A204.1 (cell line): Measurements from ENCODE around the gene TIMMDC1.
"Not testable (repeated sequence)": the region's sequence is repeated elsewhere in the genome, so short reads cannot be mapped to it uniquely, and the experiment has no call there.

Experiments
- FAIRE-seq: peaks from 2 replicates; lab custom pipeline; 2012; peaks lifted over from hg19 to GRCh38; lab: Jason Lieb, UNC

The TIMMDC1 gene

DNA sequence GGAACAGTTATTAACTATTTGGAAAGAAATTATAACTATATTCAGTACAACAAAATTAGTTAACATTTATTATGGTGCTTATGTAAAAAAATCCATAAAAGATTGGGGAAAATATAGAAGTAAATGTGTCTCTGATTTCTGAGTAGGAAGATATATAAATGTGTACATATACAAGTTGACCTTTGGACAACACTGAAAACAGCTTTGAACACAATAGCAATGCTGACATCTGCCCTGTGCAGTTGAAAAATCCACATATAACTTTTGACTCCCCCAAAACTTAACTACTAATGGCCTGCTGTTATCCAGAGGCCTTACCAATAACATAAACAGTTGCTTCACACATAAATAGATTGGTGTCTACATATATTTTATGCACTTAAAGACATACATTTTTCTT lies 12.3 kb downstream of the TIMMDC1 start:
- no peak for FAIRE-seq

DNA sequence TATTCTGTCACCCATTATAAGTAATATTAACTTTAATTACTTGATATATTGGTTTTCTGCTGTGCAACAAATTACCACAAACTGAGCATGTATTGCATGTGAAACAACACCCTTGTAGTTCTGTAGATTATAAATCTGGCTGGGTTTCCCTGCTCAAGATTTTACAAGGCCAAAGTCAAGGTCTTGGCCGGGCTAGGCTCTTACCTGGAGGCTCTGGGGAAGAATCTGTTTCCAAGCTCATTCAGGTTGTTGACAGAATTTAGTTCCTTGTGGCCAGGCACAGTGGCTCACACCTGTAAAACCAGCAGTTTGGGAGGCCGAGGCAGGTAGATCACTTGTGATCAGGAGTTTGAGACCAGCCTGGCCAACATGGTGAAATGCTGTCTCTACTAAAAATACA lies 16.3 kb downstream of the TIMMDC1 start:
- FAIRE-seq: no peak

DNA sequence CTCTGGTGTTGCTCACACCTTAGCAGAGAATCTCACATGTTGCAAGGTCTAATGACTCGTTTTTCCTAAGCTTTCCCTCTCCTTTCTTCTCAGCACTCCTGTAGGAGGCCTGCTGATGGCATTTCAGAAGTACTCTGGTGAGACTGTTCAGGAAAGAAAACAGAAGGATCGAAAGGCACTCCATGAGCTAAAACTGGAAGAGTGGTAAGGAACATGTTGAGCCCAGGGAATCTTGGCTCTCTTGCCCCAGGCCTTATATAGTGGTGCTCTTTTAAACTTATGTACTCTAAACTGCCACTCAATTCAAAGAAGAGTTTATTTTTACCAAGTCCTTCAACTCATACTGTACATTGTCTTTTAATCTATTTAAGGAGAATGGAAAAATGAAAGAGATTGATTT lies 18.8 kb downstream of the TIMMDC1 start:
- no peak for FAIRE-seq

DNA sequence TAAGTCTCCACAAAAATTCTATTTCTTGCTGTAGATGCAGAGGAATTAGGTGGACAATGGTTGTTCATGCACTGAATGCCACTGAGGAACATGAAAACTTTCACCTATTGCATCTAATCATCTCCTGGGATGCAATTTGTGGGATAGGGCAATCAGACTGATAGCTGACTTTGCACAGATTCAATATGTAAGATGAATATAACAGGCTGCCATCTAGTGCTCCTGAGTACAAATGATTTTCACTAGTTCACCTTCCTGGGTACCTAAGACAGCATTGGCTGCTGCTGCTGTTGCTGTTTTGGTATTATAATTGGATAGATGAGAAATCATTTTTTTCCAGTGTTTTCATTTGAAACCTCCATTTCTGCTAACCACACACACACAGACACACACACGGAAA lies 19.7 kb downstream of the TIMMDC1 start:
- no peak for FAIRE-seq

DNA sequence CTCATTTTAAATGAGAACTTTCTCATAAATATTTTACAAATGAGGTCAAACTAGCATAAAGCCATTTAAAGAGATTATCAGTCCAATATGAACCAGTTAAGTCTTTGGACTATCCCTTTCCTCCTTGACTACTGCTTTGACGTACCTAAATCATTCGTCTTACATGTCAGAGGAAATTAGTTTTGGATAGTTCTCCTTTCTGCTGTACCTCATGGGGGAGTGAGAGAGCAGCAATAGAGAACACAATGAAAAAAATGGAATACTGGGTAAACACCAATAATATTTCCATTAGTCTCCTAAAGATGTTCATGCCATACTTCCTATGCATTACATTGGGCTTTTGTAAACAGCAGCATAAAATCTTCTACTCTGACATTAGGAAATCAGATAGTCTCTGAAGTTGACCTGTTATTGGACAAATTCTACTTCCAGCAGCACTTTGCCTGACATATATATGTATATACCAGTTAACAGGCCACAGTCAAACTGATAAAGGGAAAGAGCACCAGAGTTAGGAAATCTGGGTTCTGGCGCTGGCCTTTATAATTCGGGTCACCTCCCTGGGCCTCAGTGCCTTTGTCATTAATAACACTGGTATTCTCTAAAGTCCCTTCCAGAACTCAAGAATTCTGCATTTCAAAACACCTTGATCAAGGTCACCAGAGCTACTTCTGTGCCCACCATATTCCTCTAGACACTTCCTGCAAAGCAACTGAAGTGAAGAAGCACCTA lies 26.8 kb downstream of the TIMMDC1 start:
- no peak for FAIRE-seq

DNA sequence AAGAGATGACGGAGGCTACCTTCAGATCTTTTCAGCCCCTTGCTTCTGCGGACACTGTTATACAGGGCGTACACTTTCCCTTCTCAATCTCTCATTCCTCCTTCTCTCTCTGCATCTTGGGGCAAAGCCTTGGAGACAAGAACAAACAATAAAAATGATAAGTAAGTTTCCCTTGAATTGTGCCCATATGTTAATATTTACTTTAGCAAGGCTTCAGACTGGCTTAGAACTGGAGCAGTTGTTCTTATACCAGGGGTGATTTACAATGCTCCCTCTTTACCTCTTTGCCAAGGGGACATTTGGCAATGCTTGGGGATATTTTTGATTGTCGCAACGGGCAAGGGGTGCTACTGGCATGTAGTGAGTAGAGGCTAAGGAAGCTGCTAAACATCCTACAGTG lies 29.4 kb downstream of the TIMMDC1 start:
- no peak for FAIRE-seq

DNA sequence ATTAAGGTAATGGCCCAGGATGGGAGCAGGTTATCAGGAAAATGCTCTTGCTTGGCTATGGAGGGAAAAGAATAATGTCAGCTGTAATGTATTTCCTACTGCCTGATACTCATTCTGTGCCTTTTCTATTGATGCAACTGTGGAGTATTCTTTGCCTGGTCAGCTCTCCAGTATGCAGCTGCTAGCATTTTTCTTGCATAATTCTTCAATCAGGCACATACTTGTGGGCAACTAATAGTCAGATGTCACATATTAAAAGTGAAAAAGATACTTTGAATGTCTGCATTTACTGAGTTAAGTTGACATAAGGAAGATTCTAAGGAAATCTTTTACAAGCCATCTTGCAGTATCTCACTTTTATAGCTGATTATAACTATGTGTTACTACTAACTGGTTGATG lies 31.5 kb downstream of the TIMMDC1 start:
- FAIRE-seq: no peak

DNA sequence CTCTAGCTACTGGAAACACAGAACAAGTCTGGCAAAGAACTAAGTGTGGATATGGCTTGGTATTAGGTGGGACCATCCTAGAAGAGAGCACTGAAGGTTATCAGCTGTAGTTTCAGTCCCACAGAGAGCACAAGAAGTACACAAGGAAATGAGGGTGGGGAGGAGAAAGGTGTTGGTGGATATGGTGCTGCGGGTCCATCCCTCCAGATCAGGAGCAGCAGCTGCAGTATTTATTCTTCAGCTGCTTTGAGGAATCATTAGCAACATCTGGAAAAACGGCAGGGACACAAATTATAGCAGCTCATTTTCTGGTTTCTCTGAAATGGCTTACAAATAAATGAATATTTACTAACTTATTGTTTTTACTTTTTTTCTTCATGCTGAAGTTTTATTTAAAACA lies 32.1 kb downstream of the TIMMDC1 start:
- no peak for FAIRE-seq

DNA sequence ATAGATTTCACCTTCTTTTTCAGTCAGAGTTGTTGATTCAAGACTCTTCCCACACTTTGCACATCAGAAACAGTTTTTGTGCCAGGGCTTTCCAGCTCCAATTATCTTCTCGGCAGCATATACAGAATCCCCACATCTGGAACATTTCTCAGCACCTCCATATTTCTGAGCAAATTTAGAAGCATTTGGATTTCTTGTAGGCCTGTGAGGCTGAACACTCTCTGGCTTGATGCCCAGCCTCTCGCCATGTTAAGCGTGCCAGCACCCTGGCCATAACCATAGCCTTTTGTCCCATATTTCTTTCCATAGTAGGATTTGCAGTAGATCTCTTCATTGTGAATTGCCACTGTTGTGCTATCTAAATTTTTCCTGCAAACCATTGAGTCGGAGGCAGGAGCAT lies 32.8 kb downstream of the TIMMDC1 start:
- FAIRE-seq: no peak

DNA sequence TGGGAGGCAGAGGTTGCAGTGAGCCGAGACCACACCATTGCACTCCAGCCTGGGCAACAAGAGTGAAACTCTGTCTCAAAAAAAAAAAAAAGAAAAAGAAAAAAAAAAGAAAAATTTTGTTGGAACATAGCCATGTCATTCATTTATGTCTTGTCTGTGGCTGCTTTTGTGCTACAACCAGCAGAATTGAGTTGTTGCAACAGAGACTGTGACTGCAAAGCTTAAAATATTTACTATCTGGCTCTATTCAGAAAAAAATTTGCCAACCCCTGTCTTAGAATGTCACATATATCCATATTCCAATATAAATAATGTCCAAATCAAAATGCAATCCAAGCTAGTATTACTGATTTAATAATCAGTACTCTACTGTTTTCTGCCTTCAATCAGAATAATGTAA lies 35.9 kb downstream of the TIMMDC1 start:
- FAIRE-seq: no peak

DNA sequence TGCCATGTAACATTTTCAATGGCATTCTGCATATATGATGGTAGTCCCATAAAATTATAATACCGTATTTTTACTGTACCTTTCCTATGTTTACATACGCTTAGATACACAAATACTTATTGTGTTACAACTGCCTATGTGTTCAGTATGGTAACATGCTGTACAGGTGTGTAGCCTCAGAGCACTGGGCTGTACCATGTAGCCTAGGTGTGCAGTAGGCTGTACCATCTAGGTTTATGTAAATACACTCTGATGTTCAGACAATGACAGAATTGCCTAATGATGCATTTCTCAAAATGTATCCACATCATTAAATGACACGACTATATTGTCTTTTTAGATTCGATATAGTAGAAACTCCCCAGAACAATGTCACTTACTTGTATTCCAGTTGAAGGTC lies 38.4 kb downstream of the TIMMDC1 start:
- FAIRE-seq: no peak

DNA sequence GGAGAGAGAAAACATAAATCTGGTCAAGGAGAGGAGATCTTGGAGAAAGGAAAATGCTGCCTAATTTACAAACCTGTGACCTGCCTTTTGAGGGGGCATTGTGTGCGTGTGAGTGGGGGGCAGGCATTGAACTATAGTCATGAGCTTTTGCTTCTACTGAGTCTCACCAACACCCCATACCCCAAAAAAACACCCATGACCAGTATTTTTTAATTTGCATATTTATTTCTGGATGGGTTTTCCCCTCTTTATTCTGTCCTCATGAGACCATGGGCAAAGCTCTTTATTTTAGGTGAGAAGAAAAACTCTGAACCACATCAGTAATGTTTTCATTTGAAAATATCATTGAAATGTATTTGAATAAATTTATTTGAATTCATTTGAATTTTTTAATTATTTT lies 40.4 kb downstream of the TIMMDC1 start:
- no peak for FAIRE-seq

DNA sequence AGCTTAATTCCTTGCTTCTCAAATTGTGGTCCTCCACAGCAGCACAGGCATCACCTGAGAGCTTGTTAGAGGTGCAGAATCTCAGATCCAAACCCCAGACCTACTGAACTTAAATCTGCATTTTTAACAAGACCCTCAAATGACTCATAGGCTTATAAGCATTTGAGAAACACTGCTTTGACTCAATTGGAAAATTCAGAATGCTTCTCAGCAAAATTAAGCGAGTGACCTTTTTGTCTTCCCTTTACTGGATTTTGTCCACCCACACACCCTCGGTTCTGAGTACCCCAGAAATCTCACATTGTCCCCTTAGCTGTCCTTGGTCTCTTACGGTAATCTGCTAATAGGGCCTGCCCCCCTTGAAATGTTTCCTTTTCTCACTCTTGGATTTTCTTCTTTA lies 43.2 kb downstream of the TIMMDC1 start:
- FAIRE-seq: no peak

DNA sequence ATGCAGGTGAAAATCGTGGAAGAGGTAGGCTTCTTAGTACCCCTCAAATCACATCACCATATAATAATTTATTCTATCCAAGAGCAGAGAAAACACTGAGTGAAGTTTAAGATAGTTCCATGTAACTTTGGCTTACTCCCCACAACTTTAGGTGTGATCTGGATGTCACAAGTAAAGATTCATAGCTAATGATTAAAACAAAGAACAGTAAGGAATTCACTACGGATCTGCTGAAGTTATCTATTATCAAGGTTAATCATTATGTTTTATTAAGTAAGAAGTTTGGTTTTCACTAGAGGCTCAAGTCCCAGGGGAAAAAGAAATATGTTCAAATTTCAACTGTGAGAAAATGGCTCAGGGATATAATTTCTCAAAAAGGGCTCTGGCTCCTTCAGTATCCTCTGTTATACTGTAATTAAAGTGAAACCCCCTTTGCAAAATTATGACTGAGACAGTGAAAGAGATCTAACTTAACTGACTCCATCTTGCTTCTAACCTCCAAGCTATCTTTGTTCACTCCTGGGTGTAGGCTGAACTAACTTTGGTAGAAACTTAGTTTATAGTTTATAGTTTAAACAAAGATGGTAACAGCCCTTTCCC lies 43.9 kb downstream of the TIMMDC1 start:
- FAIRE-seq: no peak

DNA sequence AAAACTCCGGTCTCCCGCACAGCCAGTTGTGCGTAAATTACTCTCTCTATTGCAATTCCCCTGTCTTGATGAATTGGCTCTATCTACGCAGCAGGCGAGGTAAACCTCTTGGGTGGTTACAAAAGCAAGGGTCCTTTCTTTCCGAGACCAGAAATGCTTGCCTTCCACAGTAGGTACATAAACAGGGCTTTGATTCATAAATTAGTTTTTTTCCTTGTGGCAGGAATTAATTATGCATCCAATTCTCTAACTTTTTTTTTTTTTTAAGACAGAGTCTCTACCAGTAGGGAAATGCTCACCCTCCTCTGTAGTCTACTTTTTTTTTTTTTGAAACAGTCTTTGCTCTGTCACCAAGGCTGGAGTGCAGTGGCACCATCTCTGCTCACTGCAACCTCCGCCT lies 44.8 kb downstream of the TIMMDC1 start:
- FAIRE-seq: no peak

DNA sequence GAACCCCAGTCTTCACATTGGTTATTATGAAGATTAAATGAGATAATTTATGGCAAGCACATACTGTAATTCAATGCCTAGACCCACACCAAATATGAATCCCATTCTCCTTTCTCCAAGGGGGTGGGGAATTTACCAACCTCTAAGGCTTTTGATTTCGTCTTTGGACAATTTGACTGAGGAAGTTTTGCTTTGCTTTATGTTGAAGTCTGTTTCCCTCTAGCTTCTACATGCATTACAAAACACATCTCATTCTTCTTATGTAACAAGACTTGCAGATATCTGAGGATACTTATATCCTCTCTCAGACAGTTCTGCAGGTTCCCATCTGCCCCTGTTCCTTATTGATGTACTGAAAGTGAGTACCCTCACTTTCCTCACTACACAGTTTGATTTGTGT lies 48.9 kb downstream of the TIMMDC1 start:
- FAIRE-seq: no peak

DNA sequence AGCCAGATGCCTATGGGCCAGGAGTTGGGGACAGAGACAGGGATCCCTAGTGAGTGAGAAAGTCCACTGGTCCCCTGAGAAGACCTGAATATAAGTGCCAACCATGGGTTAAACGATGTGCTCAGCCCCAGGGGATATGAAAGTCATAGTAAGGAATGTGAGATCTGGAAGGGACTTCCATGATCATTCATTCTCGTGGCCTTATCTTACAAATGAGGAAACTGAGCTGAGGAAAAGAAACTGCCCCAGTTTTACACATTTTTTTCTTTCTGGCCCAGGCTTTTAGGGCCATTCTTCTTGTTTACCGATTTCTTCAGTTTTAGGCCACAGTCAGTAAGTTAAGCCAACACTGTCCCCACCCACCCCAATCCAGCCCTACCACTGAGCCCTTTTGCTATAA lies 50.0 kb downstream of the TIMMDC1 start:
- FAIRE-seq: no peak

DNA sequence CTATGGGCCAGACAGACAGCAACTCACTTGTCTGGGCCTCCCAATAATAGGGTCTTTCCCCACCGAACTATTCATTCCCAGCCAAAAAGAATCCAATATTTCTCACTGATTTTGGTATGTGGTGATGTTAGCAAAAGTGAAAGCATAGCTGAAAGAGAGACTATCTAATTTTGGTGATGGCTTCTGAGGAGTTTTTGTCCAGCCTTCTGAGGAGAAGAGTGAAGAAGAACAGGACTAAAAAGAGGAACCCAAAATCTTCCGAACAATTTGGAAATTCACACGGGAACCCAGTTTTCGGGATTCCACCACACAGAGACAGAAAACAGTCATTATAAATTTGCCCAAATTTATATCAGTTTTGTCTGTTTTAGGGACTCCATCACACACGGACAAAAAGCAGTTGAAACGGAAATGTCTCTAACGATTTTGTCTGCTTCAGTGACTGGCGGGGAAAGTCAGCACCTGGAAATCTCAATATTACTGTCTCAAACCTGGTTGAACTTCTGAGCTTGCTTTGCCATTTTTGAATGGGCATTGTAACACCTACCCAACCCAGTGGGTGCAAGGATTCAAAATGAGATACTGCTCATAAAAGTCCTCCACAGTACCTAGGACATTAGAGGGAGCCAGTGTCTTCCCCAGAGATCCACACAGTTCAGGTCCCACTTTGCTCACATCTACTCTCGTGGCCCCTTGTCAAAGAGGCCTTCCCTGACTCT lies 52.0 kb downstream of the TIMMDC1 start:
- FAIRE-seq: no peak

DNA sequence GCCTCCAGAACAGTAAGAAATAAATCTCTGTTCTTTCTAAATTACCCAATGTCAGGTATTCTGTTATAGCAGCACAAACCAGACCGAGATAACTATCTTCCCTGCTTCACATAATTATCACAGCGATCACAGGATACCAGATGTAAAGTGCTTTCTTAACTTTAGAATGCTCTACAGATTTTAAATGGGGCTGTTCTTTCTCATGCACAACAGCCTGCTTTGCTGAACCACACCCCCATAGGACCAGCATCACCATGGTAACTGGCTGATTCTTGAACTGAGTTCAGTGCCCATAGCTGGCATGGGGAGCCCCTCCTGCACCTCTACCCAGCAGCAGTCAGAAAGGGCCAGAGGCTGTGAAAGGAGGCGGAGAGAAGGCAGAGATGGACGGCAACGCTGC lies 53.3 kb downstream of the TIMMDC1 start:
- FAIRE-seq: no peak

DNA sequence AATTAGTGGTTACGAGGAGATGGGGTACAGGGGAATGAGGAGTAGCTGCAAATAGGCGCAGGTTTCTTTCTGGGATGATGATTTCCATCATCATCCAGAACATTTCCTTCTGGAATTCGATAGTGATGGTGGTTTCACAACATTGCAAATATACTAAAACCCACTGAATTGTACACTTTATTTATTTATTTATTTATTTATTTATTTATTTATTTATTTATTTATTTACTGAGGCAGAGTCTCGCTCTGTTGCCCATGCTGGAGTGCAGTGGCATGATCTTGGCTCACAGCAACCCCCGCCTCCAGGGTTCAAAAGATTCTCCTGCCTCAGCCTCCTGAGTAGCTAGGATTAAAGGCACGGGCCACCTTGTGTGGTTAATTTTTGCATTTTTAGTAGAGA lies 54.6 kb downstream of the TIMMDC1 start:
- not testable (repeated sequence) for FAIRE-seq

DNA sequence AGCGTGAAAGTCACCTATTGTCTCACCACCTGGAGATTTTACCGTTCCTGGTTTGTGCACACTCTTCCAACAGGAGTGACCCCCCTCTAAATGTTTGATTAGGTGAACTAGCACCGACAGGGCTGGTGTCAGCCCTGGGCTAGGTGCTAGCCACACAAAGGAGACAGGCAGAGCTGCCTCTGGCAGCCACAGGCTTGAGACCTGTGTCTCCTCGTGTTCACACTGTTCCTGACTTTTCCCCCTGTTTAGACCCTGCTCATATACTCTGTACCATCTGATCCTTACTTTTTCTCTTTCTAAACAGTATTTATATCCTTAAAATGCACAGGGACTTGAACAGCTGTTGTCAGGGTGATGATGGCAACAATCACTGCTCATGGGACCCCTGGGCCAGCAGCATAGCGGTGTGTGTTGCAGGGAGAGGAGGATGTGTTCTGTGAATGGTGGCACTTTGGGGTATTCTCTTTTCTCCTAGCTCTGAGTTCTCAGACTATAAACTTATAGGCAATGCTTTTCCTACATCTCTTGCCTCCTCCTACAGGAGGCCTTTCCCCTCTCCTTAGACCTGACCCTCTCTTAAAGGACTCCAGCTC lies 55.6 kb downstream of the TIMMDC1 start:
- FAIRE-seq: no peak

DNA sequence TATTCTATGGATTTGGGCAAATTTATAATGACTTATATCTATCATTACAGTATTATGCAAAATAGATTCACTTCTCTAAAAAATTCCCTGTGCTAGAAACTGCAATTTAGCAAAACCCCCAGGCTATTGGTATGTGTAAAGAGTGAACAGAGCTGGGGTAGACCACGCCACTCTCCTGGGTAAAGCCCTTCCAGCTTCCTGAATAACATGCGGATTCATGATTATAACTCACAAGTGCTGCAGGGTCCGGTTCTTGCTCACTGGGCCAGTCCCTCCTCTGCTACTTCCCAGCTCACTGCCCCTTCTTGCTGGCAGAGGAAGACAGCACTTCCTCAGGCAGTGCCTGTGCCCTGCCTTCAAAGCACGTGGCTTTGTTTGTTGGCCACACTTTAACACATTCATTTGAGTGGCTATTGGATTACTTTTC lies 57.0 kb downstream of the TIMMDC1 start:
- no peak for FAIRE-seq

DNA sequence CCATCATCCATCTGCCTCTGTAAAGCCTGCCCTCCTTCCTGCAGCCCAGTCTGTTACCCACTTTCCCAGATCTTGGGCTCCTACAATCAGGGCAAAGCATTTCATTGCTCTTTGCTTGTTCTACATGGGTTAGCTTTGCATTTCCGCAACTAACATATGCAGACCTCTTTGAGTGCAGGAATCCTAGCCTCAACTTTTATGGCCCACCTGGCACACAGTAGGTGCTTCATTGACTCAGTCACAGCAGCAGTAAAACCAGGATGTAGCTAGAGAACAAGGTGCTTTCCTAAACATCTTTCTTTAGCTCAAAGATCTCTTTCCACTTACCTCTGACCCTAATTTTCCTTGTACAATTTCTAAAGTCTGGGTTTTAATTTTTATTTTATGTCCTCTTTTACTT lies 57.6 kb downstream of the TIMMDC1 start:
- no peak for FAIRE-seq
